Stimulated activated CD4-positive, alpha-beta T cell treated with anti-CD3 and anti-CD28 coated beads, Interleukin-1b, Interleukin-23, amount 100 ng/mL, for 24 hours (primary cell): Measurements from ENCODE around the gene TBC1D4.
"Not testable (repeated sequence)": the region's sequence is repeated elsewhere in the genome, so short reads cannot be mapped to it uniquely, and the experiment has no call there.

Experiments used
- DNase-seq, 4 experiments: peaks; one replicate each; pipeline ENCODE4 v3.0.0-alpha.2; 2020; ENCODE audit warnings: low read depth in 4 of 4, low spot score in 1 of 4

TBC1D4 gene

GRCh38 chr13:75327135-75327510 lies 154.8 kb downstream of the TBC1D4 start:
- no peak for DNase-seq

GRCh38 chr13:75326173-75327134 lies 155.5 kb downstream of the TBC1D4 start:
- DNase-seq: peak; percentile 29 to 50 (median 41)

- DNase-seq: no peak
Observed at GRCh38 chr13:75325711-75326110, 156.3 kb downstream of the TBC1D4 start.

GRCh38 chr13:75324413-75324940 lies 157.5 kb downstream of the TBC1D4 start:
- DNase-seq: no peak

- no peak for DNase-seq
Observed at GRCh38 chr13:75321084-75321483, 160.9 kb downstream of the TBC1D4 start.

GRCh38 chr13:75319254-75319653 lies 162.7 kb downstream of the TBC1D4 start:
- no peak for DNase-seq

- no peak for DNase-seq
Observed at GRCh38 chr13:75318138-75318833, 163.7 kb downstream of the TBC1D4 start.

- no peak for DNase-seq
Observed at GRCh38 chr13:75316427-75316826, 165.5 kb downstream of the TBC1D4 start.

- DNase-seq: peak in 2 of 4 experiments; percentile 11 to 46
Observed at GRCh38 chr13:75312884-75313520, 169.0 kb downstream of the TBC1D4 start.

- no peak for DNase-seq
Observed at GRCh38 chr13:75309981-75310580, 171.9 kb downstream of the TBC1D4 start.

GRCh38 chr13:75308222-75308621 lies 173.7 kb downstream of the TBC1D4 start:
- DNase-seq: peak in 1 of 4 experiments; percentile 10

GRCh38 chr13:75307370-75307949 lies 174.5 kb downstream of the TBC1D4 start:
- DNase-seq: no peak

- DNase-seq: not testable (repeated sequence)
Observed at GRCh38 chr13:75306967-75307366, 175.0 kb downstream of the TBC1D4 start.

GRCh38 chr13:75305059-75305458 lies 176.9 kb downstream of the TBC1D4 start:
- DNase-seq: no peak

GRCh38 chr13:75303263-75303662 lies 178.7 kb downstream of the TBC1D4 start:
- no peak for DNase-seq

GRCh38 chr13:75302071-75302698 lies 179.8 kb downstream of the TBC1D4 start:
- DNase-seq: no peak

- DNase-seq: no peak
Observed at GRCh38 chr13:75299913-75300862, 181.8 kb downstream of the TBC1D4 start.

- DNase-seq: no peak
Observed at GRCh38 chr13:75299246-75299645, 182.7 kb downstream of the TBC1D4 start.

- no peak for DNase-seq
Observed at GRCh38 chr13:75296641-75297040, 185.3 kb downstream of the TBC1D4 start.
